Measurements from ENCODE around the gene ALPI. TPM values are rescaled to one million over a fixed set of nuclear protein-coding genes. Genes with fewer than 3 reads are reported as not detected.

ALPI gene
- total RNA-seq, 1 donor: not detected

GRCh38 chr2:232458051-232458660 lies 2.2 kb downstream of the ALPI start:
- TF ChIP-seq CTCF (IDR thresholded peaks at IDR 0.05; ENCODE audit: insufficient read depth, low read length): no peak
- DNase-seq (ENCODE audit: low read depth): no peak
- no peak overlapping the region for H3K4me3 ChIP-seq (ENCODE audit: low read depth, low read length)

GRCh38 chr2:232458661-232459418 lies 2.9 kb downstream of the ALPI start:
- H3K4me3 ChIP-seq (ENCODE audit: low read depth, low read length): no peak overlapping the region
- no peak for TF ChIP-seq CTCF (IDR thresholded peaks at IDR 0.05; ENCODE audit: insufficient read depth, low read length)
- DNase-seq (ENCODE audit: low read depth): no peak

- no peak for TF ChIP-seq CTCF (IDR thresholded peaks at IDR 0.05; ENCODE audit: insufficient read depth, low read length)
- DNase-seq (ENCODE audit: low read depth): no peak
- H3K4me3 ChIP-seq (ENCODE audit: low read depth, low read length): no peak overlapping the region
Observed at GRCh38 chr2:232459419-232460035, 3.6 kb downstream of the ALPI start.

GRCh38 chr2:232460171-232460570 lies 4.2 kb downstream of the ALPI start:
- no peak overlapping the region for H3K4me3 ChIP-seq (ENCODE audit: low read depth, low read length)
- TF ChIP-seq CTCF (IDR thresholded peaks at IDR 0.05; ENCODE audit: insufficient read depth, low read length): no peak
- no peak for DNase-seq (ENCODE audit: low read depth)

GRCh38 chr2:232463701-232464543 lies 8.0 kb downstream of the ALPI start:
- DNase-seq (ENCODE audit: low read depth): no peak
- H3K4me3 ChIP-seq (ENCODE audit: low read depth, low read length): no peak overlapping the region
- TF ChIP-seq CTCF (IDR thresholded peaks at IDR 0.05; ENCODE audit: insufficient read depth, low read length): no peak

GRCh38 chr2:232464544-232464885 lies 8.6 kb downstream of the ALPI start:
- no peak overlapping the region for H3K4me3 ChIP-seq (ENCODE audit: low read depth, low read length)
- DNase-seq (ENCODE audit: low read depth): no peak
- no peak for TF ChIP-seq CTCF (IDR thresholded peaks at IDR 0.05; ENCODE audit: insufficient read depth, low read length)

All from fibroblast of the aortic adventitia (primary cell).